AG08396 (cell line): Measurements from ENCODE around the gene IGF2BP3.
"Not testable (repeated sequence)": the region's sequence is repeated elsewhere in the genome, so short reads cannot be mapped to it uniquely, and the experiment has no call there.

Source experiments
- DNase-seq: peaks from one replicate; pipeline ENCODE4 v3.0.0; 2012; ENCODE audit warnings: low spot score, mixed read lengths

Gene IGF2BP3

GRCh38 chr7:23338863-23339262 lies 131.4 kb downstream of the IGF2BP3 start:
- no peak for DNase-seq

DNA sequence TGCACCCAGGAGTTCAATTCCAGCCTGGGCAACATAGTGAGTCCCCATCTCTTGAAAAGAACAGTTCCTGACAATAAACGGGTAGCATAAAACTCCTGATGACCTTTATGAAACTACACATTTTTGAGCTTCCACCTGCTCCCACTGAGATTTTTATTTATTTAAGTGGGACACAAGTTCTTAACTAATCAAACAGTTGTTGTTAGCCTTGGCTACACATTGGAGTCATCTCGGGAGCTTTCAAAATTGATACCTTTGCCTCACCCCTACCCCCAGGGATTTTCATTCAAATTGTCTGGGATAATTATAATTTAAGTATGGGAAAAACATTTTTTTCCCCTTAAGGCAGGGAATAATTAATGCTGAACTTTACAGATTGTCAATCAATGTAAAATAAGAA lies 131.9 kb downstream of the IGF2BP3 start:
- no peak for DNase-seq

DNA sequence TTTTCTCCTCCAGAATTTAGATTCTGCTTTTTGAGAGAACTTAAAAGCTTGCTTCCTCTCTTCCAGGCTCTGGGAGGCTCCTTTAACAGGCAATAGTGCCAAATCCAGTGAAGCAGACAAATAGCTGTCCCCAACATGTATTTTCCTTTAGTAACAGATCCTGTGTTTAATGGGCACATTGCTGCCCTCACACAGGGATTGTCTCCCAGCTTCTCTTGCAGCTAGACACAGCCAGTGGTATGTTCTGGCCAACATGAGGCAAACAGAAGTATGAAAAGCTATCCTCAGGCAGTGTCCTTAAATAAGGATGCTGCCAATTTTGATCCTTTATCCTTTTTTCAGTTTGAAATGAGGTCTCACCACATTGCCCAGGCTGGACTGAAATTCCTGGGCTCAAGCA lies 132.9 kb downstream of the IGF2BP3 start:
- no peak for DNase-seq

DNA sequence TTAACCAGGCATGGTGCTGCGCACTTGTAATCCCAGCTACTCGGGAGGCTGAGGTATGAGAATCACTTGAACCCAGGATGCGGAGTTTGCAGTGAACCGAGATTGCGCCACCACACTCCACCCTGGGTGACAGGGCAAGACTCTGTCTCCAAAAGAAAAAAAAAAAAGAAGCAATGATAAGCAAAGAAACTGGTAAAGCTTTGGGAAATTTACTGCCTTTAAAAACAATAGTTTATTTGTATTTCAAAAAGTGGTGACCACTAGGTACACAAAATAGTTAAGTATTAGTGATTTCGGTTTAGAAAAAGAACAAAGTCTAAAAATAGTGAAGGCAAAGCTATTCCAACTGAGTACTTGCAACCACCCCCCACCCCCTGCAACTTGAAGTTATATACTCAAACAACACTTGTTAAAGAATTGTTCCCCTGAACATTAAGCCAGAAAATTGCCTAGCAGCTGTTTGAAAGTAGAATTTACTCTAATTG lies 133.4 kb downstream of the IGF2BP3 start:
- DNase-seq: no peak

DNA sequence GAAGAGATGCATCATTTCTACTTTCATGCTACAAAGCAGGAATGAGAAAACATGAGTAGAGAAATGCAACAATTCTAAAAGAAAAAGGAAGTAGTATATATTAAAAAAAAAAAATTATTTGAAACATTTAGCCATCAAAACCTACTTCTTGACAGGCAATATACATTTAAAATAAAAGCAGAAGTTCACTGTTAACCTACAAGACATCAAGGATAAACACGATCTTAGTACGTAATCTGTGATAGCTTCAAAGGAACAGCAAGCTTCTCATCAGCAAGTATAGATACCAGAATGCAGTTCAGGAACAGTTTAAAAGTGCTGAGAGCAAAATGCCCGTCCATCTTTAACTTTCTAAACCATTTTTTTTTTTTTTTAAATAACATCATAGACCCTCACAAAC lies 134.2 kb downstream of the IGF2BP3 start:
- DNase-seq: no peak

GRCh38 chr7:23335621-23336020 lies 134.7 kb downstream of the IGF2BP3 start:
- DNase-seq: no peak

GRCh38 chr7:23335136-23335535 lies 135.2 kb downstream of the IGF2BP3 start:
- no peak for DNase-seq

DNA sequence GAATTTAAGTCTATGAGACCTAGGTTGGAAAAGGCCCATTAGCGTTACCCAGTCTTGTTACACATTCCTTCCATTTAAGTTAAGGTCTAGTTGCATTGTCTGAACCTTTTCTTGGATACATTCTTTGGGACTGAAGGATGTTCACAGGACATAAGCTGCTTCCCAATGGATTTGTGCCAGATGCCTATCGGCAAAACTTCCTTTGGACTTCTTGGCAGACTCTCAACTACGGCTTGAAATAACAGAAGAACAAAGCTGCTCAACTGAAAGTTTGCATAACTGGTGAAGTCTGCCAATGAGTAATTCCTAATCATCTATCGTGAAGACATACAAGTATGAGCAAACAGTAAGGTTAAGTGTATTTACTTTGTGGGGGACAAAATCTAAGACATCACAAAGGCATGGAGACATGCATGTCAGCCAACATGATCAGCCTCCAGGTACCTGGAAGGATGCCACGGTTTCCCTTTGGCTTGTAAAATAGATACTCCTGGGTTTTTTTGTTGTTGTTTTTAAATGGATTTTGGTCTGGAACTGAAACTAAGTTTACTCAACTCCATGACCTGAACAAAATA lies 135.7 kb downstream of the IGF2BP3 start:
- peak; percentile 73 for DNase-seq

GRCh38 chr7:23333671-23334246 lies 136.5 kb downstream of the IGF2BP3 start:
- peak; percentile 57 for DNase-seq

DNA sequence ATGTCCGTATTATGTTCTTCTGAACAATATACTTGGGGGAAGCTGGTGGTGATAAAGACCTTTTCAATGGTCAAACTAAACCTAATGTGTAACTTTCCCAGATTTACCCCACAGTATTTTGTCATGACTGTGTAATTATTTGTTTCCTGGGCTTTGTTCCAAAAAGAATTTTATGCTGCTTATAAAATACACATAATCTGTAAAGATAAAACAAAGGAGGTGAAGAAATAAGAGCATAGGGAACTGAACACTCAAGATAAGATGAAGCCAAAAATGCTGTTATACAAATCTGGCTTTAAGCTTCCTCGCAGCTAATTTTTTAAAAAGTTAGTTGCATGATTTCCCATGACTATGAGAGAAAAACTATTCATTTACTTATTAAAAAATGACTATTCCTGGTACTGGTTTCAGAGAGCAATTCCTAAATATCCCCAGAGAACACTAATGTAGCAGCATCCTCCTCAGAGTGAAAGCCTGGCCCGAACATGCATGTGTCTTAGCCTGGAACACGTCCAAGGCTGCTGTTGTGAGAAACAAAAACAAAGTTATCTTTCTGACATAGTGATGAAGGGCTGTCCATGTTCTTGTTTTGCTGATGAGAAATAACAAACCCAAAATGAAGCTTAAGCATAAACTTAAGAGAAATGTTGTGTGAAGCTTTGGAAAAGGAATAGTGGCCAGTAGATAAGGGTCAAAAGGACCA lies 137.2 kb downstream of the IGF2BP3 start:
- no peak for DNase-seq

DNA sequence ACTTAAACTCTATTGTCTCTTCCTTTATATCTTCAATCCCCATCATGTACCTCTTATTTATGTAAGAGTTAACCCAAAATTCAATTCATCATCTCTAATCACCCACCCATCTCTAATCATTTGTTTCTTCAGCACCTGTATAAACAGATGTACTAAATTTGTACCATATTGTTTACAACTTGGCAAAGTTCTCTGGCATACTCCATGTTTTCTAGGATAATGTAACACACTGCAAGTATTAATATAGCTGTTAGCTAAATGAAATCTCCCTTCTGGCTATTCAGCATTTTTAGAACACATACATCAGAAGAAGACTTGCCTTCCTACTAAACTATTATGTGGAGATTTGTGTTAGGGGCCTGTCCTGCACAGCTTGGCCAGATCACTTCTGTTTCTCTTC lies 138.1 kb downstream of the IGF2BP3 start:
- DNase-seq: no peak

DNA sequence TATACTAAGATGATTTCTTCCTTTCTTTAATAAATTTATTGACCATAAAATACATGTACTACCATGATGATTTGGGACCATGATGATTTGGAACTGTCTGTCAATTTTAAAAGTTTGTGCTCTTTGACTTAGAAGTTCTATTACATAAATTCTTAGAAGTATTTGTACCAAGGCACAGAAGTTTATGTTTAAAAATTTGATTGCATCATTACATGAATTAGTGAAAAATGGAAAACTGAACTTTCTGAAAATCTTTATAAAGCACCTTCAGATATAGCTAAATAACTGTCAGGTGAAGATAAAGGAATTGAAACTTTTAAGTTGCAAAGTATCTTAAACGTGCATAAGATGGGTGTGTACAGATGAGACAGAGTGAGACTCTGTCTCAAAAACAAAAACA lies 139.2 kb downstream of the IGF2BP3 start:
- DNase-seq: no peak

- no peak for DNase-seq
Observed at GRCh38 chr7:23315366-23315765, 154.9 kb downstream of the IGF2BP3 start.

DNA sequence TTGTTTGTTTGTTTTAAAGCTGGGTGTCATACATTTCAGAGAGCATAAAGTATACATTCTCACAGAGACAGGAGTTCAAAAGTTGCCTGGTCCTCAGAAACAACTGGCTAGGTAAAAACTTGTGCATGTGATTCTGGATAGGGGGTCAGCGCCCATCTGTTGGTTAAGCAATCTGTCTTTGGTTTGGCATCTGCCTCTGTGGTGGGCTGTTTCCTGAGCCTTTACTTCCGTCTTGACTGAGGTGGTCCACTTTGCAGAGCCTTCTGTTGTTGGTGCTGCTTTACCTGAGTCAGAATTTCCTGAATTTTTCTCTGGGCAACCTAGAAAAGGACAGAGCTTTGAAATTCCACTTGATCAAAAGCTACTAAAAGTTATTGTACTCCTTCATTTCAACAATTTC lies 158.2 kb downstream of the IGF2BP3 start:
- DNase-seq: not testable (repeated sequence)

DNA sequence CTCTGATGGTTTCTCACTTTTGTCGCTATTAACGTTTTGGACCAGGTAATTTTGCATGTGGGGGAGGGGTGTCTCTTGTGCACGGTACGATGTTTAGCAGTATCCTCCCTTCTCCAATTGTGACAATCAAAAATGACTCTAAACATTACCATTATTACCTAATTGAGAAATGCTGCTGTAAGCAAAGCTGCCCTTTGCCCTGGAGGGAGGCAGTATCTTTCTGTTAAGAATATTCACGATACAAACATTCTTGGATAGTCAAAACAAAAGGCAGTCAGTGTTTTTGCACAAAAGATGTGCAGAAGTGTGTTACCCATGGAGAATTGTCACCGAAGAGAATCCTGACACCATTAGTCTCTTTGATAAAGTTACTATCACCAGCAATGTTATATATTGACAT lies 161.5 kb downstream of the IGF2BP3 start:
- no peak for DNase-seq

- no peak for DNase-seq
Observed at GRCh38 chr7:23306936-23307521, 163.3 kb downstream of the IGF2BP3 start.

GRCh38 chr7:23299770-23300300 lies 170.5 kb downstream of the IGF2BP3 start:
- DNase-seq: peak; percentile 29

- peak; percentile 96 for DNase-seq
Observed at GRCh38 chr7:23298885-23299769, 171.2 kb downstream of the IGF2BP3 start, which contains the start of gene MALSU1. TSS of gene MALSU1 (plus strand) at chr7:23299339. CDS start at chr7:23299353, 14 bp downstream.

DNA sequence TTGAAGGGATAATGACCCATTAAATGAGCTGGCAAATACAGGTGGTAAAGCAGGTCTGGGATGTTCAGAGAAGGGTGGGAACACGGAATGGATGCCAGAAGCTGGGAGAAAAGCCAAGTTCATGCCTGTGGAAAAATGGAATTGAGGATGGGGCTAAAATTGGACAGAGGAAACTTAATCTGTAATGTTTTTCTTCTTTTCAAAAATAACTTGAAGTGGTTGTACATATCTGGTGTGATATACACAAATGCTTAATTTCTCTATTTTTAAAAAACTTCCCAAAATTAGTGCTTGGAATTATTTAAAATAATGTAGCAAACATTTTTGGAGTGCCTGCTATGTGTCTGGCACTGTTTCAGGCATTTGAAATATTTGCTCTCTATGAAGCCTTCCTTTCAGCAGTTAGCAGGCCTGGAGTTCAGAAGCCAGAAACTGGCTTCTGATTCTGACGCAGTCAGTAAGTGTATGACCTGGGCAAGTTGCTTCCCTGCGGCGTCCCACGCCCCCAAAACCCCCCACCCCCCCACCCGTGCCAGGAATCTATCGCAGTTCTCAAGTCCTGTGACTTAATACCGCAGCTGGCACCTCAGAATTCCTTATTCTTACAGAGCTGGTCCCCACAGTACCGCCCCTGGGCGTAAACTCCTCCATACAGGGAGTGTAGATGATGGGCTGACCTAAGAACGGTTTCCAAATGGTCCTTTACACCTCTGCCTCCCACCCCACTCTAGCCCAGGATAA lies 172.0 kb downstream of the IGF2BP3 start:
- DNase-seq: peak; percentile 52

GRCh38 chr7:23295401-23295697 lies 174.9 kb downstream of the IGF2BP3 start:
- DNase-seq: no peak
